IMR-90 (cell line): Measurements from ENCODE around the gene ZNF337.

ENCODE experiments used
- BHLHE40 ChIP-seq: fragments of 150-350 bp; IDR thresholded peaks from 2 replicates; pipeline ENCODE4 v1.6.1; 2016; ENCODE audit warnings: mild to moderate bottlenecking, low read depth, low read length
- CEBPB ChIP-seq: IDR thresholded peaks from 2 replicates; pipeline ENCODE4 v1.6.1; 2012; ENCODE audit warnings: low read depth, low read length, improper control_type of control experiment
- CHD1 ChIP-seq: IDR thresholded peaks from 2 replicates; pipeline ENCODE4 v1.6.1; 2012; ENCODE audit warnings: low read depth, low read length, improper control_type of control experiment
- CTCF ChIP-seq: conservative IDR thresholded peaks from 2 replicates; pipeline ENCODE4 v1.5.1; 2012; ENCODE audit warnings: mild to moderate bottlenecking, low read depth, low read length, improper control_type of control experiment
- FOS ChIP-seq: fragments of 150-350 bp; IDR thresholded peaks from 2 replicates; pipeline ENCODE4 v1.6.1; 2016; ENCODE audit warnings: low read depth, low read length
- MAFK ChIP-seq: IDR thresholded peaks from 2 replicates; pipeline ENCODE4 v1.6.1; 2012; ENCODE audit warnings: low read depth, low read length, improper control_type of control experiment
- MAZ ChIP-seq: IDR thresholded peaks from 2 replicates; pipeline ENCODE4 v1.6.1; 2012; ENCODE audit warnings: low read depth, mild to moderate bottlenecking, low read length, improper control_type of control experiment, moderate library complexity, borderline replicate concordance
- MXI1 ChIP-seq: IDR thresholded peaks from 2 replicates; pipeline ENCODE4 v1.6.1; 2012; ENCODE audit warnings: low read depth, mild to moderate bottlenecking, low read length, moderate library complexity, borderline replicate concordance
- NFE2L2 ChIP-seq: fragments of 150-350 bp; IDR thresholded peaks from 2 replicates; pipeline ENCODE4 v1.6.1; 2016; ENCODE audit warnings: low read depth, mild to moderate bottlenecking, low read length
- POLR2A ChIP-seq: IDR thresholded peaks from 2 replicates; pipeline ENCODE4 v1.6.1; 2012; ENCODE audit warnings: mild to moderate bottlenecking, low read depth, low read length
- RAD21 ChIP-seq: IDR thresholded peaks from 2 replicates; pipeline ENCODE4 v1.6.1; 2012; ENCODE audit warnings: low read length, improper control_type of control experiment
- RFX5 ChIP-seq: IDR thresholded peaks from 2 replicates; pipeline ENCODE4 v1.8.0; 2012; ENCODE audit warnings: low read depth, mild to moderate bottlenecking, low read length, moderate library complexity
- SMC3 ChIP-seq: fragments of 150-350 bp; IDR thresholded peaks from 2 replicates; pipeline ENCODE4 v1.6.1; 2016; ENCODE audit warnings: low read depth, mild to moderate bottlenecking, antibody characterized with exemption, low read length, moderate library complexity

DNA sequence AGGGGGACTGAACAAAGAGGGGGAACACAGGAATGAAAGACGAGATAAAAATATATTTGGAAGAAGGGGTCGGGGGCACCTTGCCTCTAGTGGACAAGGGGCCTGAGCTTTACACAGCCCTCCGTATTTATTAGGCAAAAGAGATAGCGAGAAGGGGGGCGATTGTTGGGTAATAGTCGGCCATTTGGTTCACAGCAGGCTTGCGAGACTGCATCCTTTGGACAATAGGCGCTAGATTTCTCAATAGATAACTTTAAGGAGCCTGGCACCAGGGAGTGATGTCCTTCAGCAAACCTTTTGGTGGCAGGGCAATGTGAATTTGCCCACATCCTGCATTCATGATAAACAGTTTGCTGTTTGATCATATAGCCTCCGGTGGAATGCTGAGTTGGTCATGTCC lies 69.9 kb downstream of the ZNF337 start:
- TF ChIP-seq CTCF (no peak), POLR2A (no peak), BHLHE40 (no peak), RFX5 (no peak), MXI1 (no peak), CEBPB (no peak), CHD1 (no peak), MAZ (no peak), MAFK (no peak), RAD21 (no peak), NFE2L2 (no peak), FOS (no peak), SMC3 (no peak)
